22Rv1 (cell line): ENCODE data around the gene IRS1.

Source experiments
- ZFX ChIP-seq: fragments of 450-650 bp; IDR thresholded peaks from 2 replicates; pipeline ENCODE4 v1.6.1; 2017; ENCODE audit warnings: antibody characterized with exemption, borderline replicate concordance
- TF ChIP-seq, protein P1 (sequence below): fragments of 450-650 bp; IDR thresholded peaks from 2 replicates; pipeline ENCODE4 v1.5.1; 2017; ENCODE audit warnings: mild to moderate bottlenecking

DNA sequence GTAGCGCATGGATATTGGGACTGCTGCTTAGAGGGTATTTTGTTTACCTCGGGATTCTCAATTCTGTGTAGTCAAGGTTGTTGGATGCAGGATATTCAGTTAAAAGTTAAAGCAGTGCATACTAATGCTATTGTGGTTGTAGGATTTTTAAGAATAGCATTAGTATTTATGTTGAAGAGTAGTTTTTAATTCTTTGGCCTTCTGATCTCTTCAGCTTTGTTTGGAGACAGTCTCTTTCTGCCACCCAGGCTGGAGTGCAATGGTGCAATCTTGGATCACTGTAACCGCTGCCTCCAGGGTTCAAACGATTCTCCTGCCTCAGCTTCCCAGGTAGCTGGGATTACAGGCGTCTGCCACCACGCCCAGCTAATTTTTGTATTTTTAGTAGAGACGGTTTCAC lies 37.7 kb upstream of the IRS1 start:
- TF ChIP-seq, protein P1, sequence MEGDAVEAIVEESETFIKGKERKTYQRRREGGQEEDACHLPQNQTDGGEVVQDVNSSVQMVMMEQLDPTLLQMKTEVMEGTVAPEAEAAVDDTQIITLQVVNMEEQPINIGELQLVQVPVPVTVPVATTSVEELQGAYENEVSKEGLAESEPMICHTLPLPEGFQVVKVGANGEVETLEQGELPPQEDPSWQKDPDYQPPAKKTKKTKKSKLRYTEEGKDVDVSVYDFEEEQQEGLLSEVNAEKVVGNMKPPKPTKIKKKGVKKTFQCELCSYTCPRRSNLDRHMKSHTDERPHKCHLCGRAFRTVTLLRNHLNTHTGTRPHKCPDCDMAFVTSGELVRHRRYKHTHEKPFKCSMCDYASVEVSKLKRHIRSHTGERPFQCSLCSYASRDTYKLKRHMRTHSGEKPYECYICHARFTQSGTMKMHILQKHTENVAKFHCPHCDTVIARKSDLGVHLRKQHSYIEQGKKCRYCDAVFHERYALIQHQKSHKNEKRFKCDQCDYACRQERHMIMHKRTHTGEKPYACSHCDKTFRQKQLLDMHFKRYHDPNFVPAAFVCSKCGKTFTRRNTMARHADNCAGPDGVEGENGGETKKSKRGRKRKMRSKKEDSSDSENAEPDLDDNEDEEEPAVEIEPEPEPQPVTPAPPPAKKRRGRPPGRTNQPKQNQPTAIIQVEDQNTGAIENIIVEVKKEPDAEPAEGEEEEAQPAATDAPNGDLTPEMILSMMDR = no peak
- TF ChIP-seq ZFX = no peak
